Common myeloid progenitor, CD34-positive (primary cell): ENCODE measurements around the gene PXN.
"Not testable (repeated sequence)": the region's sequence is repeated elsewhere in the genome, so short reads cannot be mapped to it uniquely, and the experiment has no call there.

Experiments
- CTCF ChIA-PET: fragments of 350-600 bp; sonication (Branson Sonifier 250); formaldehyde crosslinking; loops from one replicate; lab custom pipeline; 2021; ENCODE audit warnings: antibody characterized with exemption; lab: Charles Lee
- POLR2A ChIA-PET: fragments of 350-600 bp; sonication (Branson Sonifier 250); formaldehyde crosslinking; loops from one replicate; lab custom pipeline; 2021; ENCODE audit warnings: antibody characterized with exemption; lab: Charles Lee
- DNase-seq, 3 donors: peaks; one replicate each; pipeline versions ENCODE4 v3.0.0 to v3.0.0-alpha.2; 2013
- H3K27ac ChIP-seq, 2 experiments: 1 replicate in 1 of 2; 2 replicates in 1 of 2; pipeline ENCODE4 v1.7.0; 2013; ENCODE audit warnings: inconsistent platforms in 2 of 2, low read length in 2 of 2, mild to moderate bottlenecking in 2 of 2, low read depth in 1 of 2, moderate library complexity in 1 of 2; ENCODE audit not compliant: severe bottlenecking in 2 of 2, insufficient read depth in 1 of 2, poor library complexity in 1 of 2
- H3K27me3 ChIP-seq, 5 experiments: replicated peaks in 2 of 5; 1 replicate in 3 of 5; 2 replicates in 2 of 5; pipeline versions ENCODE4 v1.6.1 to v1.7.0; 2013; ENCODE audit warnings: low read length in 4 of 5, mild to moderate bottlenecking in 2 of 5, moderate library complexity in 2 of 5, inconsistent platforms in 1 of 5; ENCODE audit not compliant: insufficient read depth in 5 of 5, control insufficient read depth in 4 of 5
- H3K36me3 ChIP-seq, 4 experiments: 1 replicate in 2 of 4; 2 replicates in 2 of 4; pipeline versions ENCODE4 v1.6.1 to v1.7.0; 2013; ENCODE audit warnings: low read length in 3 of 4, control low read depth in 1 of 4, mild to moderate bottlenecking in 1 of 4; ENCODE audit not compliant: control insufficient read depth in 4 of 4, insufficient read depth in 4 of 4
- H3K4me1 ChIP-seq, 4 experiments: 1 replicate in 3 of 4; 2 replicates in 1 of 4; pipeline versions ENCODE4 v1.6.1 to v1.7.1; 2013; ENCODE audit warnings: low read length in 3 of 4, mild to moderate bottlenecking in 3 of 4, control low read depth in 1 of 4, inconsistent platforms in 1 of 4, moderate library complexity in 1 of 4; ENCODE audit not compliant: control insufficient read depth in 4 of 4, insufficient read depth in 4 of 4; ENCODE audit errors: control extremely low read depth in 1 of 4
- H3K4me3 ChIP-seq, 7 experiments: 1 replicate in 4 of 7; 2 replicates in 3 of 7; pipeline versions ENCODE4 v1.5.1 to v1.7.0; 2013; ENCODE audit warnings: mild to moderate bottlenecking in 7 of 7, low read length in 6 of 7, moderate library complexity in 6 of 7, inconsistent platforms in 2 of 7, low read depth in 2 of 7, control low read depth in 1 of 7; ENCODE audit not compliant: insufficient read depth in 4 of 7, control insufficient read depth in 1 of 7; ENCODE audit errors: extremely low read depth in 1 of 7
- H3K9me3 ChIP-seq, 5 experiments: 1 replicate in 4 of 5; 2 replicates in 1 of 5; pipeline versions ENCODE4 v1.6.1 to v1.7.1; 2013; ENCODE audit warnings: low read length in 4 of 5, mild to moderate bottlenecking in 2 of 5, inconsistent platforms in 1 of 5, low read depth in 1 of 5, moderate library complexity in 1 of 5; ENCODE audit not compliant: control insufficient read depth in 4 of 5, insufficient read depth in 2 of 5; ENCODE audit errors: control extremely low read depth in 1 of 5
- WGBS: methylation state at CpG from one replicate; pipeline ENCODE4 v1.1.5; 2013; ENCODE audit not compliant: insufficient coverage; 5-methylcytosine and 5-hydroxymethylcytosine counted together

Gene PXN

GRCh38 chr12:120215766-120216735, 49.5 kb downstream of the PXN start:
- POLR2A ChIA-PET, result interaction anchor here (0.6 kb wide), 1 partner anchor 12 kb away, joined by 6 read pairs; no protein-coding TSS in a partner anchor
- H3K9me3 ChIP-seq, result no peaks in the 10 kb centered on the region
- H3K4me3 ChIP-seq, result no peak overlapping the region
- H3K4me1 ChIP-seq, result peaks cover 0 to 4% (median 2%) of the 10 kb centered on the region in 4 experiments
- H3K27ac ChIP-seq, result no peak overlapping the region
- H3K27me3 ChIP-seq, result no peaks in the 10 kb centered on the region
- peaks cover 0 to 81% (median 56%) of the 10 kb centered on the region in 4 experiments for H3K36me3 ChIP-seq
- no peak for DNase-seq
- CTCF ChIA-PET, result interaction anchor here (0.9 to 17.6 kb wide), 3 partner anchors 11 to 40 kb away, joined by 5 to 879 read pairs (median 23); partner anchors contain the start of gene PXN
- 94% methylated on average over 13 of the region's 23 CpGs for WGBS

- WGBS, result 95% methylated on average over 13 of the region's 15 CpGs
- Histone ChIP-seq H3K4me1 (peaks cover 0 to 11% (median 6%) of the 10 kb centered on the region in 4 experiments), H3K4me3 (no peak overlapping the region), H3K9me3 (no peaks in the 10 kb centered on the region), H3K27ac (no peak overlapping the region), H3K27me3 (no peaks in the 10 kb centered on the region), H3K36me3 (peaks cover 0 to 80% (median 56%) of the 10 kb centered on the region in 4 experiments)
- DNase-seq, result no peak
- ChIA-PET POLR2A (no interaction called here), CTCF (interaction anchor here (1.5 kb wide), 1 partner anchor 12 kb away, joined by 4 read pairs; no protein-coding TSS in a partner anchor)
Measured at GRCh38 chr12:120215357-120215735, 50.2 kb downstream of the PXN start.

DNA sequence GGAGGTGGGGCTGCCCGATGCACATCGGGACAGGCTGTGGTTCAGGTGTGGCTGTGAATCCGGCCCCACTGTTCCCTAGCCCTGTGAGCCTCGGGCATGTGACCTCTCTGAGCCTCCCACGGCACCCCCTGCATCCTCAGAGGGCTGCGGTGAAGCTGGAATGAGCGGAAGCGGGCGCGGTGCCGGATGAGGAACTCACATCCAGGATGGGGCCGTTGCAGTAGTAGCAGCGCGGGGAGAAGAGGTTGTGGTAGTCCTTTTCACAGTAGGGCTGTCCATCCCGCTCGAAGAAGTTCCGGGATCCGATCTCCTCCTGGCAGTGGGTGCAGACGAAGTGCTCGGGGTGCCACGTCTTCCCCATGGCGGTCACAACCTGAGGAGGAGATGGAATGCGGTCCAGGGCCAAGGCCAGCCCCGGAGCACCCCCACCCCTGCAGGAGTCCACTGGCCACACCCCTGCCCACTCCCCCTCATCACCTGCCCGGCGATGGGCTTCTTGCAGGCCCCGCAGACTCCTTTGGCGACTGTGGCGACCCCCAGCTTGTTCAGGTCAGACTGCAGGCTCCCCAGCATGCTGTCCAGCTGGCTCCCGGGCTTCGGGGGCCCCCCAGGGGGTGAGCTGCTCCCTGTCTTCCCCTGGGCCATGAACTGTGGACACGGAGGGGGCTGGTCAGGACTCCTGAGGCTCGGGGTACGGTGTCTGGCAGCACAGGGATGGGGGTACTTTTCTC, 50.7 kb downstream of the PXN start:
- Histone ChIP-seq H3K27me3 (no peaks in the 10 kb centered on the region), H3K27ac (no peak overlapping the region), H3K36me3 (peaks cover 0 to 80% (median 57%) of the 10 kb centered on the region in 4 experiments), H3K9me3 (no peaks in the 10 kb centered on the region), H3K4me1 (peaks cover 0 to 11% (median 6%) of the 10 kb centered on the region in 4 experiments), H3K4me3 (no peak overlapping the region)
- ChIA-PET POLR2A (no interaction called here), CTCF (interaction anchor here (1.5 kb wide), 1 partner anchor 12 kb away, joined by 4 read pairs; no protein-coding TSS in a partner anchor)
- 94% methylated on average over 32 of the region's 34 CpGs for WGBS
- DNase-seq, result no peak

- DNase-seq, result no peak
- 97% methylated on average over 20 of the region's 20 CpGs for WGBS
- no peaks in the 10 kb centered on the region for H3K9me3 ChIP-seq
- POLR2A ChIA-PET, result no interaction called here
- peaks cover 0 to 11% (median 6%) of the 10 kb centered on the region in 4 experiments for H3K4me1 ChIP-seq
- no peak overlapping the region for H3K4me3 ChIP-seq
- CTCF ChIA-PET, result no interaction called here
- H3K27me3 ChIP-seq, result no peaks in the 10 kb centered on the region
- no peak overlapping the region for H3K27ac ChIP-seq
- peaks cover 0 to 71% (median 52%) of the 10 kb centered on the region in 4 experiments for H3K36me3 ChIP-seq
Measured at GRCh38 chr12:120213758-120214157, 51.8 kb downstream of the PXN start.

DNA sequence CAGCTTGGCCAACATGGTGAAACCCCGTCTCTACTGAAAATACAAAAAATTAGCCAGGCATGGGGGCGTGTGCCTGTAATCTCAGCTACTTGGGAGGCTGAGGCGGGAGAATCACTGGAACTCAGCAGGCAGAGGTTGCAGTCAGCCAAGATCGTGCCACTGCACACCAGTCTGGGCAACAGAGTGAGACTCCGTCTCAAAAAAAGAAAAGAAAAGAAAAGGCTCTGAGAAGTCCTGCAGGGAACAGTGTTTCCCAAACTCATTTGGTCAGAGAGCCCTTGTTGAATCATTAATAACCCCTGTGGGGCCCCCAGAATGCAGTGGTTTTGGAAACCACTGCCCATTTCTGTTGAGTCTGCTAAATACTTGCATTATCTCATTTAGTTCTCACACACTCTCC, 52.3 kb downstream of the PXN start:
- H3K27me3 ChIP-seq, POLR2A ChIA-PET, H3K4me3 ChIP-seq, H3K27ac ChIP-seq, H3K9me3 ChIP-seq, DNase-seq: not testable (repeated sequence)
- Histone ChIP-seq H3K36me3 (peaks cover 0 to 68% (median 50%) of the 10 kb centered on the region in 4 experiments), H3K4me1 (peaks cover 0 to 11% (median 6%) of the 10 kb centered on the region in 4 experiments)
- WGBS, result 100% methylated on average over 5 of the region's 5 CpGs
- CTCF ChIA-PET, result interaction anchor here (1.5 kb wide), 1 partner anchor 15 kb away, joined by 4 read pairs; no protein-coding TSS in a partner anchor

- Histone ChIP-seq H3K4me3 (no peak overlapping the region), H3K27me3 (no peaks in the 10 kb centered on the region), H3K4me1 (peaks cover 0 to 11% (median 6%) of the 10 kb centered on the region in 4 experiments), H3K27ac (no peak overlapping the region), H3K9me3 (no peaks in the 10 kb centered on the region), H3K36me3 (peaks cover 0 to 71% (median 51%) of the 10 kb centered on the region in 4 experiments)
- ChIA-PET CTCF (interaction anchor here (1.5 kb wide), 1 partner anchor 16 kb away, joined by 4 read pairs; no protein-coding TSS in a partner anchor), POLR2A (interaction anchor here (1.0 kb wide), 1 partner anchor 11 kb away, joined by 4 read pairs; the partner anchor contains the start of gene RPLP0)
- no peak for DNase-seq
- WGBS, result 97% methylated on average over 18 of the region's 24 CpGs
Measured at GRCh38 chr12:120212301-120212700, 53.2 kb downstream of the PXN start.
